Chondrocyte (in vitro differentiated cells): ENCODE measurements around the gene AUTS2. TPM values are rescaled to one million over a fixed set of nuclear protein-coding genes. Genes with fewer than 3 reads are reported as not detected.

ENCODE experiments used
- DNase-seq: peaks from one replicate; pipeline ENCODE4 v3.0.0; 2021; ENCODE audit warnings: mixed read lengths, low spot score
- H3K27ac Mint-ChIP-seq: one replicate; pipeline ENCODE4 v1.8.0; 2021; ENCODE audit warnings: mild to moderate bottlenecking, moderate library complexity, mixed read lengths; ENCODE audit not compliant: unreplicated experiment
- H3K27me3 Mint-ChIP-seq: 2 replicates; pipeline ENCODE4 v1.8.0; 2021; ENCODE audit warnings: low read depth, mixed read lengths
- H3K36me3 Mint-ChIP-seq: 2 replicates; pipeline ENCODE4 v1.8.0; 2021; ENCODE audit warnings: low read depth, mixed read lengths
- H3K4me1 Mint-ChIP-seq: 2 replicates; pipeline ENCODE4 v1.8.0; 2021; ENCODE audit warnings: low read depth, mild to moderate bottlenecking, mixed read lengths
- H3K4me3 Mint-ChIP-seq: one replicate; pipeline ENCODE4 v1.8.0; 2021; ENCODE audit warnings: mild to moderate bottlenecking, moderate library complexity, mixed read lengths; ENCODE audit not compliant: unreplicated experiment
- H3K9me3 Mint-ChIP-seq: 2 replicates; pipeline ENCODE4 v1.8.0; 2021; ENCODE audit warnings: low read depth, mixed read lengths
- CTCF ChIP-seq: fragments of 200-600 bp; sonication (generic); IDR thresholded peaks from 2 replicates; pipeline ENCODE4 v1.5.0; 2021; ENCODE audit warnings: antibody characterized with exemption, mild to moderate bottlenecking, moderate library complexity
- total RNA-seq: library from RNA; stranded (reverse); gene quantifications from 3 replicates; pipeline ENCODE4 v1.2.1, GENCODE V29; 2021

Gene AUTS2
- total RNA-seq, 1 donor from 2014 or later = 31.5 TPM

GRCh38 chr7:70285187-70285586, 686.9 kb downstream of the AUTS2 start:
- Mint-ChIP-seq H3K9me3 (no peaks in the 10 kb centered on the region), H3K4me3 (no peak overlapping the region), H3K27me3 (no peaks in the 10 kb centered on the region), H3K4me1 (peaks cover 9% of the 10 kb centered on the region), H3K27ac (no peak overlapping the region), H3K36me3 (peaks cover 3% of the 10 kb centered on the region)
- TF ChIP-seq CTCF = no peak
- DNase-seq = no peak

- Mint-ChIP-seq H3K27me3 (no peaks in the 10 kb centered on the region), H3K4me3 (no peak overlapping the region), H3K36me3 (peaks cover 3% of the 10 kb centered on the region), H3K27ac (no peak overlapping the region), H3K4me1 (peaks cover 9% of the 10 kb centered on the region), H3K9me3 (no peaks in the 10 kb centered on the region)
- no peak for DNase-seq
- no peak for TF ChIP-seq CTCF
These were observed 687.6 kb downstream of the AUTS2 start for GRCh38 chr7:70285854-70286253.

GRCh38 chr7:70288781-70289456, 690.6 kb downstream of the AUTS2 start:
- TF ChIP-seq CTCF = no peak
- Mint-ChIP-seq H3K9me3 (no peaks in the 10 kb centered on the region), H3K4me1 (peaks cover 9% of the 10 kb centered on the region), H3K27ac (no peak overlapping the region), H3K4me3 (no peak overlapping the region), H3K27me3 (no peaks in the 10 kb centered on the region), H3K36me3 (peaks cover 3% of the 10 kb centered on the region)
- DNase-seq = no peak

GRCh38 chr7:70292716-70293115, 694.4 kb downstream of the AUTS2 start:
- no peak overlapping the region for H3K27ac Mint-ChIP-seq
- DNase-seq = no peak
- H3K4me1 Mint-ChIP-seq = peaks cover 9% of the 10 kb centered on the region
- no peak overlapping the region for H3K4me3 Mint-ChIP-seq
- TF ChIP-seq CTCF = no peak
- no peaks in the 10 kb centered on the region for H3K9me3 Mint-ChIP-seq
- H3K27me3 Mint-ChIP-seq = no peaks in the 10 kb centered on the region
- peaks cover 3% of the 10 kb centered on the region for H3K36me3 Mint-ChIP-seq

GRCh38 chr7:70294211-70294911, 696.1 kb downstream of the AUTS2 start:
- TF ChIP-seq CTCF = no peak
- Mint-ChIP-seq H3K4me1 (no peaks in the 10 kb centered on the region), H3K27ac (no peak overlapping the region), H3K9me3 (no peaks in the 10 kb centered on the region), H3K36me3 (no peaks in the 10 kb centered on the region), H3K27me3 (no peaks in the 10 kb centered on the region), H3K4me3 (no peak overlapping the region)
- DNase-seq = no peak
